H9 (cell line): ENCODE results near the gene KCNH1. TPM values are rescaled to one million over a fixed set of nuclear protein-coding genes. Genes with fewer than 3 reads are reported as not detected.

Source experiments
- DNase-seq: peaks from one replicate; pipeline ENCODE4 v3.0.0-alpha.2; 2017
- H2AFZ ChIP-seq: one replicate; pipeline ENCODE4 v1.6.1; 2013; ENCODE audit warnings: mild to moderate bottlenecking, low read length, control low read depth, moderate library complexity
- H2AK5ac ChIP-seq: 2 replicates; pipeline ENCODE4 v1.6.1; 2013; ENCODE audit warnings: low read length, control low read depth, mixed read lengths; ENCODE audit not compliant: insufficient read length
- H2BK120ac ChIP-seq: one replicate; pipeline ENCODE4 v1.6.1; 2013; ENCODE audit warnings: low read depth, mild to moderate bottlenecking, low read length, control low read depth, inconsistent platforms; ENCODE audit not compliant: poor library complexity, severe bottlenecking
- H2BK12ac ChIP-seq: 2 replicates; pipeline ENCODE4 v1.6.1; 2013; ENCODE audit warnings: low read length, control low read depth, mixed read lengths, low read depth; ENCODE audit not compliant: insufficient read length
- H2BK15ac ChIP-seq: 2 replicates; pipeline ENCODE4 v1.6.1; 2013; ENCODE audit warnings: low read depth, low read length, control low read depth
- H2BK20ac ChIP-seq: one replicate; pipeline ENCODE4 v1.6.1; 2013; ENCODE audit warnings: low read depth, mild to moderate bottlenecking, low read length, control low read depth, inconsistent platforms; ENCODE audit not compliant: poor library complexity, severe bottlenecking
- H2BK5ac ChIP-seq: 2 replicates; pipeline ENCODE4 v1.6.1; 2013; ENCODE audit warnings: low read length, control low read depth, mixed read lengths; ENCODE audit not compliant: insufficient read length
- H3K14ac ChIP-seq: 2 replicates; pipeline ENCODE4 v1.6.1; 2013; ENCODE audit warnings: low read length, control low read depth; ENCODE audit not compliant: insufficient read depth
- H3K18ac ChIP-seq: 2 replicates; pipeline ENCODE4 v1.6.1; 2013; ENCODE audit warnings: low read depth, mild to moderate bottlenecking, mixed read lengths, low read length, control low read depth; ENCODE audit not compliant: insufficient read length
- H3K23ac ChIP-seq: 2 replicates; pipeline ENCODE4 v1.6.1; 2013; ENCODE audit warnings: low read length, control low read depth, mixed read lengths, low read depth; ENCODE audit not compliant: insufficient read length
- H3K23me2 ChIP-seq: 2 replicates; pipeline ENCODE4 v1.6.1; 2013; ENCODE audit warnings: low read depth, mild to moderate bottlenecking, mixed read lengths, low read length, control low read depth; ENCODE audit not compliant: insufficient read length, poor library complexity, severe bottlenecking
- H3K27ac ChIP-seq: 2 replicates; pipeline ENCODE4 v1.5.1; 2013; ENCODE audit warnings: low read length, control low read depth, mixed read lengths, low read depth; ENCODE audit not compliant: insufficient read length
- H3K27me3 ChIP-seq: 2 replicates; pipeline ENCODE4 v1.6.1; 2013; ENCODE audit warnings: low read length, control low read depth, inconsistent platforms; ENCODE audit not compliant: insufficient read depth
- H3K4ac ChIP-seq: 2 replicates; pipeline ENCODE4 v1.6.1; 2013; ENCODE audit warnings: low read depth, mild to moderate bottlenecking, control low read depth, inconsistent platforms, low read length, moderate library complexity
- H3K4me1 ChIP-seq: 2 replicates; pipeline ENCODE4 v1.6.1; 2013; ENCODE audit warnings: low read length, control low read depth, inconsistent platforms; ENCODE audit not compliant: insufficient read depth
- H3K4me2 ChIP-seq: 2 replicates; pipeline ENCODE4 v1.6.1; 2013; ENCODE audit warnings: low read length, control low read depth, mixed read lengths; ENCODE audit not compliant: insufficient read length, insufficient read depth
- H3K56ac ChIP-seq: 2 replicates; pipeline ENCODE4 v1.6.1; 2013; ENCODE audit warnings: low read depth, mild to moderate bottlenecking, mixed read lengths, low read length, control low read depth; ENCODE audit not compliant: insufficient read length
- H3K79me1 ChIP-seq: 2 replicates; pipeline ENCODE4 v1.6.1; 2013; ENCODE audit warnings: low read depth, mild to moderate bottlenecking, moderate library complexity, low read length, control low read depth, inconsistent platforms; ENCODE audit not compliant: insufficient read depth, poor library complexity, severe bottlenecking
- H3K79me2 ChIP-seq: 2 replicates; pipeline ENCODE4 v1.6.1; 2013; ENCODE audit warnings: low read length, control low read depth, inconsistent platforms; ENCODE audit not compliant: insufficient read depth
- H3K9ac ChIP-seq: 2 replicates; pipeline ENCODE4 v1.6.1; 2013; ENCODE audit warnings: low read length, control low read depth, mixed read lengths; ENCODE audit not compliant: insufficient read length; ENCODE audit errors: extremely low read depth
- H3K9me3 ChIP-seq: one replicate; pipeline ENCODE4 v1.6.1; 2013; ENCODE audit warnings: low read depth, low read length, inconsistent platforms; ENCODE audit not compliant: control insufficient read depth
- H3T11ph ChIP-seq: one replicate; pipeline ENCODE4 v1.6.1; 2013; ENCODE audit warnings: mild to moderate bottlenecking, low read length, control low read depth, inconsistent platforms
- H4K20me1 ChIP-seq: one replicate; pipeline ENCODE4 v1.6.1; 2013; ENCODE audit not compliant: control insufficient read depth, insufficient read length, insufficient read depth
- H4K5ac ChIP-seq: 2 replicates; pipeline ENCODE4 v1.6.1; 2013; ENCODE audit warnings: low read depth, mild to moderate bottlenecking, mixed read lengths, low read length, control low read depth; ENCODE audit not compliant: insufficient read length
- H4K8ac ChIP-seq: replicated peaks from 2 replicates; pipeline ENCODE4 v1.6.1; 2013; ENCODE audit warnings: low read length, control low read depth, mixed read lengths, low read depth; ENCODE audit not compliant: insufficient read length
- H4K91ac ChIP-seq: 2 replicates; pipeline ENCODE4 v1.6.1; 2013; ENCODE audit warnings: low read depth, mild to moderate bottlenecking, moderate library complexity, mixed read lengths, low read length, control low read depth; ENCODE audit not compliant: insufficient read length
- H3K27ac Mint-ChIP-seq, 3 experiments: 2 replicates in 2 of 3; 3 replicates in 1 of 3; pipeline ENCODE4 v1.8.0; 2020 to 2021; ENCODE audit warnings: mixed read lengths in 3 of 3, mild to moderate bottlenecking in 1 of 3, moderate library complexity in 1 of 3
- H3K27me3 Mint-ChIP-seq: 2 replicates; pipeline ENCODE4 v1.8.0; 2021; ENCODE audit warnings: low read depth, mild to moderate bottlenecking, moderate library complexity, mixed read lengths
- H3K36me3 Mint-ChIP-seq, 3 experiments: 2 replicates in 2 of 3; 3 replicates in 1 of 3; pipeline ENCODE4 v1.8.0; 2020 to 2021; ENCODE audit warnings: low read depth in 3 of 3, mixed read lengths in 3 of 3; ENCODE audit not compliant: insufficient read depth in 1 of 3
- H3K4me1 Mint-ChIP-seq, 2 experiments: 2 replicates each; pipeline ENCODE4 v1.8.0; 2020; ENCODE audit warnings: mixed read lengths in 2 of 2
- H3K4me3 Mint-ChIP-seq, 2 experiments: 2 replicates in 1 of 2; 3 replicates in 1 of 2; pipeline ENCODE4 v1.8.0; 2020 to 2021; ENCODE audit warnings: mild to moderate bottlenecking in 2 of 2, mixed read lengths in 2 of 2, moderate library complexity in 1 of 2
- H3K9me3 Mint-ChIP-seq, 2 experiments: 2 replicates in 1 of 2; 3 replicates in 1 of 2; pipeline ENCODE4 v1.8.0; 2020; ENCODE audit warnings: mild to moderate bottlenecking in 2 of 2, mixed read lengths in 2 of 2, moderate library complexity in 1 of 2
- CTCF ChIP-seq: fragments of 200-600 bp; sonication (generic); conservative IDR thresholded peaks from 3 replicates; pipeline ENCODE4 v1.8.0; 2021; ENCODE audit warnings: antibody characterized with exemption, mild to moderate bottlenecking
- WGBS: extraction: QIAGEN DNeasy Blood & Tissue Kit; methylation state at CpG from one replicate; pipeline ENCODE4 v1.1.7; 2013; ENCODE audit warnings: missing lambda C conversion rate, low lambda C conversion rate, mixed read lengths; ENCODE audit not compliant: insufficient read length; ENCODE audit errors: extremely low coverage; 5-methylcytosine and 5-hydroxymethylcytosine counted together
- total RNA-seq: library from RNA; stranded (reverse); gene quantifications from 2 replicates; pipeline ENCODE4 v1.2.1, GENCODE V29; 2021

KCNH1 gene
- total RNA-seq, 1 experiment from 2014 or later = 0.11 TPM

GRCh38 chr1:211133393-211133835 lies 534 bp downstream of the KCNH1 start:
- Histone ChIP-seq H3K79me2 (no peaks in the 10 kb centered on the region), H3T11ph (no peak overlapping the region), H2BK15ac (no peak overlapping the region), H3K56ac (no peak overlapping the region), H3K23ac (no peak overlapping the region), H3K18ac (no peak overlapping the region), H2BK20ac (no peak overlapping the region), H3K14ac (no peak overlapping the region), H3K9me3 (no peaks in the 10 kb centered on the region), H3K27me3 (peaks cover 11% of the 10 kb centered on the region; the same call in 1 of the 2 replicates), H3K4me1 (no peaks in the 10 kb centered on the region), H2BK12ac (no peak overlapping the region), H3K27ac (no peak overlapping the region), H3K79me1 (no peaks in the 10 kb centered on the region), H3K4me2 (peak overlapping the region; percentile 45), H3K9ac (no peak overlapping the region), H4K20me1 (no peaks in the 10 kb centered on the region), H2AFZ (no peak overlapping the region), H2BK120ac (no peak overlapping the region), H3K23me2 (peaks cover 8% of the 10 kb centered on the region), H4K5ac (no peak overlapping the region), H4K8ac (no peak overlapping the region), H4K91ac (no peak overlapping the region), H2AK5ac (no peak overlapping the region), H2BK5ac (no peak overlapping the region), H3K4ac (no peak overlapping the region)
- Mint-ChIP-seq H3K9me3 (no peaks in the 10 kb centered on the region), H3K27me3 (peaks cover 42% of the 10 kb centered on the region), H3K4me1 (peaks cover 8 to 10% of the 10 kb centered on the region in 2 experiments), H3K27ac (no peak overlapping the region), H3K4me3 (peak overlapping the region; percentile 66 to 84), H3K36me3 (no peaks in the 10 kb centered on the region)
- DNase-seq = peak; percentile 58
- no peak for TF ChIP-seq CTCF
- WGBS = no CpG with 5 or more reads among the region's 31 CpGs
